Activated T-cell treated with anti-CD3 and anti-CD28 coated beads, Interleukin-2, amount 50 U/mL, for 24 hours (primary cell): ENCODE measurements around the gene ANKMY1.
A peak's percentile ranks its signal among the peaks of the same experiment; 100 is the strongest.
"Not testable (repeated sequence)": the region's sequence is repeated elsewhere in the genome, so short reads cannot be mapped to it uniquely, and the experiment has no call there.

Experiments
- DNase-seq: peaks from one replicate; pipeline ENCODE4 v3.0.0-alpha.2; 2020
- H3K27ac Mint-ChIP-seq: 2 replicates; pipeline ENCODE4 v1.8.0; 2020; ENCODE audit warnings: mild to moderate bottlenecking, mixed read lengths
- H3K27me3 Mint-ChIP-seq: 2 replicates; pipeline ENCODE4 v1.8.0; 2020; ENCODE audit warnings: mixed read lengths
- H3K36me3 Mint-ChIP-seq: 2 replicates; pipeline ENCODE4 v1.8.0; 2020; ENCODE audit warnings: low read depth, mixed read lengths
- H3K4me1 Mint-ChIP-seq: 2 replicates; pipeline ENCODE4 v1.8.0; 2020; ENCODE audit warnings: low read depth, mixed read lengths
- H3K4me3 Mint-ChIP-seq: 2 replicates; pipeline ENCODE4 v1.8.0; 2020; ENCODE audit warnings: mild to moderate bottlenecking, moderate library complexity, mixed read lengths
- H3K9me3 Mint-ChIP-seq: 2 replicates; pipeline ENCODE4 v1.8.0; 2020; ENCODE audit warnings: mixed read lengths

The ANKMY1 gene

DNA sequence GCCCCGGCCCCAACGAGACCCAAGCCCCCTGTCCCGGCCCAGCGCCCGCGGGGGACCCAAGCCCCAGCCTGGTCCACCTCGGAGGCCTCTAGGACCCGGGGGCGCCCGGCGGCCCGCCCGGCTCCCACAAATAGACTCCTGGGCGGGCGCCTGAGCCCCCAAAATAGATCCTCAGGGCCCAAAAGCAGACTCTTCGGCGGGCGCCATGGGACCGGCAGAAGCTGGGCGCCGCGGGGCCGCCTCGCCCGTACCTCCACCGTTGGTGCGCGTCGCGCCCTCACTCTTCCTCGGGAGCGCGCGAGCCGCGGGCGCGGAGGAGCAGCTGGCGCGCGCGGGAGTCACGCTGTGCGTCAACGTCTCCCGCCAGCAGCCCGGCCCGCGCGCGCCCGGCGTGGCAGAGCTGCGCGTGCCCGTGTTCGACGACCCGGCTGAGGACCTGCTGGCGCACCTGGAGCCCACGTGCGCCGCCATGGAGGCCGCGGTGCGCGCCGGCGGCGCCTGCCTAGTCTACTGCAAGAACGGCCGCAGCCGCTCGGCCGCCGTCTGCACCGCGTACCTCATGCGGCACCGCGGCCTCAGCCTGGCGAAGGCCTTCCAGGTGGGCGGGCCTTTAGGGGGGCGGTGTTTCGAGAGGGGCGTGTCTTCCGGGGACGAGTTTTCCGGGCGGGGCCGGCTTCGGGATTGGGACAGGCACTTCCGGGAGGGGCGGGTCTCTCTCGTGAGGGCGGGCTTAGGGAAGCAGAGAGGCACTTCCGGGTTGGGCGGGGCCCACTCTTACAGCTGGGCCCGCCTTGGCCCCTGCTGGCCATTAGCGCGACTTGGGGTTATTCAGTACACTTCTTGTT, 2.9 kb upstream of the ANKMY1 start:
- Mint-ChIP-seq H3K4me3 (peak overlapping the region; percentile 82), H3K4me1 (peaks cover 78% of the 10 kb centered on the region), H3K27me3 (no peaks in the 10 kb centered on the region), H3K36me3 (peaks cover 79% of the 10 kb centered on the region), H3K27ac (peak overlapping the region; percentile 95), H3K9me3 (no peaks in the 10 kb centered on the region)
- DNase-seq = peak; percentile 100

DNA sequence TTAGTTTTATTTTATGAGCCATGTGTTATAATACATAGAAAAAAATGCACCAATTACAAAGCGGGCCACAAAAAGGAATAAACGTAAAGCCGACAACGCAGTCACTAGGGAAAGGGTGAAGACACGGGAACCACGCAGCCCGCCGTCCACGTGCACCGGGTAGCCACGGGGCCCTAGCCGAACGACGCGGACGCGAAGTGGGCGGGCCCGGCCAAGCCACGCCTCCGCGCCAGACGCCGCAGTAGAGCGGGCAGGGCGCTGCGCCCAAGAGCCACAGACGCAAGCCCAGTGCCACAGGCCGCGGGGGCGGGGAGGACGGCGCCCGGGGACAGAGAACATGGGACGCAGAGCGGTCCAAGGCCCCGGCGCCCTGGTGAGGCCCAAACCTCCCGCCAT, 2.3 kb upstream of the ANKMY1 start, which contains the start of gene DUSP28:
Gene DUSP28, plus strand, starts transcription at position 274 of the 396 bp plus-strand sequence. CDS start 328 bp downstream, outside the sequence.
- Mint-ChIP-seq H3K4me3 (peak within 1 kb of the TSS; percentile 82), H3K36me3 (peaks cover 77% of the 10 kb centered on the region), H3K27ac (peak within 1 kb of the TSS; percentile 95), H3K27me3 (no peaks in the 10 kb centered on the region), H3K9me3 (no peaks in the 10 kb centered on the region), H3K4me1 (peaks cover 76% of the 10 kb centered on the region)
- DNase-seq = peak; percentile 95

DNA sequence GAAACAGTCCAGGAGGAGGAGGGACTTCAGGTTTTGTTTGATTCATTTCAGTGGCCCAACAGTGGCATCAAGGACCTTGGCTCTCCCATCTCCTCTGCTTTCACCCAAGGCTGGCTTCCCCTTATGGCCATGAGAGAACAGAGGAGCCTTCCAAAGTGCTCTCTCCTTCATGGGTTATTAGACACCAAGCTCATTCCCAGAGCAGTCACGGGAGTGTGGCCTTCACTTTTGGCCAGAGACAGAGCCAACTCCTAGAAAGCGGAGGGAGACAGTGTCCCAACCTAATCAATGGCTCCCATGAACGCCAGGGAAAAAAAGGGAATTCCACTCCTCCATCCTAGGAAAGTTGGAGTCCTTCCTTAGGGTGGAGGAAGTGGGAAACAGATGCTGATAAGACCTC, 1.5 kb upstream of the ANKMY1 start:
- peak overlapping the region; percentile 82 for H3K4me3 Mint-ChIP-seq
- H3K9me3 Mint-ChIP-seq = no peaks in the 10 kb centered on the region
- no peaks in the 10 kb centered on the region for H3K27me3 Mint-ChIP-seq
- peak overlapping the region; percentile 95 for H3K27ac Mint-ChIP-seq
- peaks cover 77% of the 10 kb centered on the region for H3K36me3 Mint-ChIP-seq
- peaks cover 68% of the 10 kb centered on the region for H3K4me1 Mint-ChIP-seq
- DNase-seq = peak; percentile 40

DNA sequence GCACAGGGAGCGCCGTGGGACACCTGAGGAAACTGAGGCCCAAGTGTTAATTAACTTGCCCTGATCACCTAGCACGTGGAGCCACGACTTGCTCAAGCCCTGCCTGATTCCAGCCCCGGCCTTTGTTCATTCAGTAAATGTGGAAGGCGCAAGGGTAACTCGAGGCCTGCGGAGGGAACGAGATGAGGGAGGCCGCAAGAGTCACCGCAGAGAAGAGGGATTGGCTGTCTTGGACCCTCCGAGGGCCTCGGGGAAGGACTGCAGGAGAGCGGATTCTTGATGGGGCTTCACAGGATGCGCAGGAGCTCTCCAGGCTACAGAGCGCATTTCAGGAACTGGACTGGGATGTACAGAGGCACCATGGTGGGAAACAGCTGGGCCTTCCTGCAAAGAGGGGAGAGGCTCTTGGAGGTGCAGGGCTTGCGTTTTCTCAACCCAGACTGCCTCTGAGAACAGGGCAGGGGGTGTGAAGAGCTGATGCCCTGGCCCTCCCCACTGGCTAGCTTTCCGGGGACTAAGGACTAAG, 511 bp upstream of the ANKMY1 start:
- H3K4me3 Mint-ChIP-seq = peak overlapping the region; percentile 82
- peaks cover 76% of the 10 kb centered on the region for H3K36me3 Mint-ChIP-seq
- no peaks in the 10 kb centered on the region for H3K9me3 Mint-ChIP-seq
- no peak for DNase-seq
- H3K27me3 Mint-ChIP-seq = no peaks in the 10 kb centered on the region
- peak overlapping the region; percentile 95 for H3K27ac Mint-ChIP-seq
- H3K4me1 Mint-ChIP-seq = peaks cover 59% of the 10 kb centered on the region

DNA sequence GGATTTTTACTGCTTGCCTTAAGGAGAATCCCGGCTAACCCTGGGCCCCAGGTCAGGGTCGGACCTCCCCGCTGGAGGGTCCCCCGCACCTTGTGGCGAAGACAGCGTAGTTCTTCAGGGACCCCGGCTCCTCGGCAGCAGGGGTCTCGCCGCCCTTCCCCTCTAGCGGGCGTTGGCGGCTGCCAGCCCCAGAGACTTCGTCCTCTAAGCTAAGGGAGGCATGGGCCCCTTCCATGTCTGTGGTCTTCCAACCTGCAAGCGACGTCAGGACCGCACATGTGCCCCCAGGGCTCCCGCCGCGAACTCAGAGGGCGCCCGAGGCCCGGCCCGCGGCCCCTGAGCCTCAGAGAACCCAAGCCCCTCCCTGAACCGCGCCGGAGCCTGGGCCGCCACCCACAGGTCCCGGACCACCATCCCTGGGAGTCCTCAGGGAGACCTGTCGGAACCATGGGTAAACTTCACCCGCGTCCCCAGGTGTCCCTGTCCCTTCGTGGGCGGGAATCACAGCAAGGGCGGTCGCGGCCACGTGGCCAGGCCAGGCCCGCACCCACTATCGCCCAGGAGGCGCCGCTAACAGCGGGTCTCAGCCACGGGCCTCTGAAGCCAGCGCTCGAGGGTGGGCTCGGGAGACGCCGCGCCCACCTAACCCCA, 562 bp downstream of the ANKMY1 start:
- no peaks in the 10 kb centered on the region for H3K27me3 Mint-ChIP-seq
- no peak for DNase-seq
- peak overlapping the region; percentile 55 for H3K4me3 Mint-ChIP-seq
- peaks cover 76% of the 10 kb centered on the region for H3K36me3 Mint-ChIP-seq
- no peaks in the 10 kb centered on the region for H3K9me3 Mint-ChIP-seq
- no peak overlapping the region for H3K27ac Mint-ChIP-seq
- H3K4me1 Mint-ChIP-seq = peaks cover 48% of the 10 kb centered on the region

DNA sequence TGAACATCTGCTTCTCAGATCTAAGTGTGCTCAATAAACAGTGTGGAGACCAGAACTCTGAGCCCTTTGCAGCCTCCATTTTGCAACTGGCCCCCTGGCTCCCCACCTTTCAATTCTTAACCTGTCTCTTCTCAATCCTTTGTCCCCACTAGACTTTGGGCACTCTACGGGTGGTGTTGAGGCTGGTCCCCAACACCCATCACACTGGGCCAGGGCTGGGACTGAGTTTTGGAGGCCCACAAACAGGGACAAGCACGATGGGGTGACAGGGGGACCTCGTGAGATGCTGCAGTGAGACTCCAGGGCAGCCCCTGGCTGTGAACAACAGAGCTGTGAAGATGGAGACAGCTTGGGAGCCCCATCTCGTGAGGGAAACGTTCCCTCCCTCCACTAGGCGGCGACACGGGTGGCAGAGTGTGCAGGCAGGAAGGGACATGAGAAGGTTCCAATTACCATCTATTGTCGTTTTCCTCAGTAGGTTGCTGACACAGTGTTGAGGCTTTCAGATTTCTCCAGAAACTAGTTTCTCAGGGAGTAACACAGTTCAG, 1.2 kb downstream of the ANKMY1 start:
- Mint-ChIP-seq H3K9me3 (no peaks in the 10 kb centered on the region), H3K36me3 (peaks cover 76% of the 10 kb centered on the region), H3K4me3 (peak overlapping the region; percentile 55), H3K27ac (peak overlapping the region; percentile 71), H3K27me3 (no peaks in the 10 kb centered on the region), H3K4me1 (peaks cover 45% of the 10 kb centered on the region)
- peak; percentile 77 for DNase-seq

DNA sequence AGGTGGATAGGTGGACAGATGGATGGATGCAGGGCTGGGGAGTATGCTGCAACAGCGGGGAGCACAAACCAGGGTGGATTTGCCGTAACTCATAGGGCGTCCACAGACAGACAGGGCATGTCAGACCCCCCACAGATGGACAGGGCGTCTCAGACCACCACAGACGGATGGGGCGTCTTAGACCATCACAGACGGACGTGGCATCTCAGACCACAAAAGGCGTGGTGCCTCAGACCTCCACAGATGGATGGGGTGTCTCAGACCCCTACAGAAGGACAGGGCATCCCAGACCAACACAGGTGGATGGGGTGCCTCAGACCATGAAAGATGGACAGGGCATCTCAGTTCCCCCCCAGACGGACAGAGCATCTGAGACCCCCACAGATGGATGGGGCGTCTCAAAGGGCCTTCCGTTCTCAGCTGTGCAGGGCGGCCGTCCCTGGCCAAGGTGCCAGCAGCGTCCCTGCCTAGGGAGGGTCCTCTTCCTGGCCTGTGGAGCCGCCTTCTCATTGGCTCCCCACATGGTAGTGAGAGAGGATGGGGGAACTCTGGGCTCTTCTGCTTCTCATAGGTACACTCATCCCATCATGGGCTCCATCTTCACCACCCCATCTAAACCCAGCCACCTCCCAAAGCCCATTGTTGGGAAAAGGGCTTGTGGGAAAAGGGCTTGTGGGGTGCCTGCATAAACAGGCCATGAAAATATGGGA, 2.1 kb downstream of the ANKMY1 start:
- H3K36me3 Mint-ChIP-seq = peaks cover 79% of the 10 kb centered on the region

DNA sequence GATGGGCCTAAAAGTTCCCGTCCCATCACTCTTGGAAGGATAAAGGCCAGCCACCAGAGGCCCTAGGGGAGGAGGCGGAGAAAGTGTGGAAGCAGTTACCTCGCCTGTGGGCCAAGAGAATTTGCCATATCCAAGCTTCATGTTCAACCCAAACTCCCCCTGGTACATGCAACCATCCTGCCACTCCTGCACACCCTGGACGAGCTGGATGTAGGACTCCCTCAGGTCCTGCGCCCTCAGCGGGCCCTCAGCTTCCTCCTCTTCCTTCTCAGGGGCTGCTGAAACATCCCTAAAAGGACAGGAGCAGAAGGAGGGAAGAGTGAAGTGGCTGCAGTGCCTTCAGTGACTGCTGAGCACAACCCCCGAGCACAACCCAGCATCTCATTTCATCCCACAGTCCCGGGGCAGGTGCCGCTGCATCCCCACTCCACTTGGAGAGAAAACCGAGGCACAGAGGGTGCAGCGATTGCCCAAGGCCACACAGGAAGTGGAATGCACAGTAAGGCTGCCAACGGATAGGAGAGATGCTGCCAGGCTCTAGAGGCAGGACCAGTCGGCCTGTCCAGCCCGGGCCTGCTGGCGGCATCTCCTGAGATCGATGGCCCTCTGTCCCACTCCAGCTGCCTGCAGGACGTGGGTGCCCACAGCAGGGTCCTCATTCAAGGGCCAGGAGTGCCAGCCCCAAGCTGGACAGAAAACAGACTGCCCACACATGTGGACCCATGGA, 2.9 kb downstream of the ANKMY1 start:
- peaks cover 85% of the 10 kb centered on the region for H3K36me3 Mint-ChIP-seq

More for the DNA sequence above, 2.1 kb downstream of the ANKMY1 start:
- Mint-ChIP-seq H3K27ac (no peak overlapping the region), H3K9me3 (peaks cover 4% of the 10 kb centered on the region), H3K4me1 (peaks cover 40% of the 10 kb centered on the region), H3K4me3 (no peak overlapping the region), H3K27me3 (no peaks in the 10 kb centered on the region)
- no peak for DNase-seq

DNA sequence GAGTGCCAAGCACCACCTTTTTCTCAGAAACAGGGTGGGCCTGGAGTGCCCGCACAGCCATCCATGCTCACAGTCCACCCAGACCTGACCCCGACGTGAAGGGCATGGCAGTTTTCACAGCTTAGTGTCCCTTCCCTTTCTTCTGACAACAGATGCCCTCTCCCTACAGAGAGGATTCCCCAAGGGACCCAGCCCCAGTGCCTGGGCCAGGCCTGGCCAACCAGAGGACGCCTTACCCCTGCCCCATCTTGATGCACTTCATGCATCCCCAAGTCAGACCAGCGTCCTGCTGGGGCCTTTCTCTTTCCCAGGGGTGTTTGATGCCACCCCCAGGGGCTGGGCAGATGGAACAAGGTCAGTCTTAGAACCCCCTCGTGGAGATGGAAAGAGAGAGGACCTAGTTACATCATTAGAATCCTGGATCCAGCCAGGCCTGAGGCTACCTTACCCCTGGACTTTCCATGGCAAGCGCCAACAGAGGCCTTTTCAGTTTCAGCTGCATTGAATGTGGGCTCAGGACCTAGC, 3.8 kb downstream of the ANKMY1 start:
- H3K36me3 Mint-ChIP-seq = peaks cover 78% of the 10 kb centered on the region
- H3K27ac Mint-ChIP-seq = no peak overlapping the region

More for the DNA sequence above, 2.9 kb downstream of the ANKMY1 start:
- H3K4me1 Mint-ChIP-seq = peaks cover 39% of the 10 kb centered on the region
- no peak for DNase-seq
- H3K4me3 Mint-ChIP-seq = no peak overlapping the region
- no peak overlapping the region for H3K27ac Mint-ChIP-seq
- H3K27me3 Mint-ChIP-seq = no peaks in the 10 kb centered on the region
- H3K9me3 Mint-ChIP-seq = peaks cover 5% of the 10 kb centered on the region

DNA sequence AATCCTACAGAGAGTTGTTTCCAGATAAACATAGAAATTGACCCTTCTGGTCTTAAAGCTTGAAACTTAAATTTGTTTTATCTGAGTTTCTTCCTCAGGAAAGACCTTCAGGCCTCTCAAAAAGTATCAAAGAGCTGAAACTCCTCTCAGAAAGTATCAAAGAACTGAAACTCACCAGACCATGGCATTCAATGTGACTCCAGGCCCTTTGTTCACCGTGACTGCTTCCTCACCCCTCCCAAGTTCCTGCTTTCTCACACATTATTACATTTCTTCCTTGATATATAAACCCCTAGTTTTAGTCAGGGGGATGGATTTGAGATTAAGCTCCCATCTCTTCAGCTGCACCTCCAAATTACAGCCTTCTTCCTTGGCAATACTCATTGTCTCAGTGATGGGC, 6.0 kb downstream of the ANKMY1 start:
- H3K9me3 Mint-ChIP-seq = peaks cover 5% of the 10 kb centered on the region

More for the DNA sequence above, 3.8 kb downstream of the ANKMY1 start:
- no peak for DNase-seq
- peaks cover 30% of the 10 kb centered on the region for H3K4me1 Mint-ChIP-seq
- no peaks in the 10 kb centered on the region for H3K27me3 Mint-ChIP-seq
- H3K4me3 Mint-ChIP-seq = no peak overlapping the region
- peaks cover 5% of the 10 kb centered on the region for H3K9me3 Mint-ChIP-seq

DNA sequence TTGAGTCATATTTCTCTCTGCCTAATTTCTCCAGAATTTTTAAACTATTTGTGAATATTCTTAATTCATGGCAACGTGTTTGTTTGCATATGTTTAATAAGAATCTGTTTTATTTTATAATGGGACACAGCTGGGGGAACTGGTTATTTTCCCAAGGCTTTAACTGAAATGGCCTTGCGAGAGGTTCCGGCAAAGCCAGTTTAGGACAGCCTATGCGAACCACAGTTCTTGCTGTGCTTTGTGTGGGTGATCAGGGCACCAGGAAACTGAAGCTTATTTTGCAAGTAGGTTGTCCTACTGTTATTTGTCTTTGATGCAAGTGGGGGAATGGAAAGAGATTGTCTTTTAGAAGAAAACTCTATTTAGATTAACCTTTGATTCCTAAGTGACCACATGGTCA, 6.5 kb downstream of the ANKMY1 start:
- H3K9me3 Mint-ChIP-seq = peaks cover 5% of the 10 kb centered on the region
- no peak for DNase-seq
- no peak overlapping the region for H3K4me3 Mint-ChIP-seq
- H3K27me3 Mint-ChIP-seq = no peaks in the 10 kb centered on the region
- H3K36me3 Mint-ChIP-seq = peaks cover 71% of the 10 kb centered on the region
- H3K27ac Mint-ChIP-seq = no peak overlapping the region
- H3K4me1 Mint-ChIP-seq = peaks cover 13% of the 10 kb centered on the region

More for the DNA sequence above, 6.0 kb downstream of the ANKMY1 start:
- Mint-ChIP-seq H3K27ac (no peak overlapping the region), H3K4me3 (no peak overlapping the region), H3K36me3 (peaks cover 74% of the 10 kb centered on the region), H3K4me1 (peaks cover 18% of the 10 kb centered on the region), H3K27me3 (no peaks in the 10 kb centered on the region)
- no peak for DNase-seq

DNA sequence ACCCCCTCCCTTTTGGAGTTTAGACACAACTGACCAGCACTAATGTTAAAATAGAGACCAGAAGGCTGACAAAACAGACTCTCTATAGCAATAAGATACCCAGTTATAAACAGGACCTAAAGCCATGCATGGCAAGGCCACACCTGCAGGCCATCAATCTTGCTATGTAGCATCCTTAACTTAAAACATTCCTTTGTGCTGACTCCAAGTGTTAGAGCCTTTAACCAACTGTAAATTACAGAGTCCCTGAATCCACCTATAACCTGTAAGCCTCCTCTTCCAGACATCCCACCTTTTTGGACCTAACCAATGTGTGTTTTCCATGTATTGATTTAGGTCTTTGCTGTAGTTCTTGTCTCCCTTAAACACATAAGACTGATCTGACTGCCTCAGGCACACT, 17.9 kb downstream of the ANKMY1 start:
- no peaks in the 10 kb centered on the region for H3K27me3 Mint-ChIP-seq
- no peak overlapping the region for H3K4me3 Mint-ChIP-seq
- no peak for DNase-seq
- peaks cover 8% of the 10 kb centered on the region for H3K4me1 Mint-ChIP-seq
- H3K9me3 Mint-ChIP-seq = no peaks in the 10 kb centered on the region
- peaks cover 67% of the 10 kb centered on the region for H3K36me3 Mint-ChIP-seq
- H3K27ac Mint-ChIP-seq = no peak overlapping the region

DNA sequence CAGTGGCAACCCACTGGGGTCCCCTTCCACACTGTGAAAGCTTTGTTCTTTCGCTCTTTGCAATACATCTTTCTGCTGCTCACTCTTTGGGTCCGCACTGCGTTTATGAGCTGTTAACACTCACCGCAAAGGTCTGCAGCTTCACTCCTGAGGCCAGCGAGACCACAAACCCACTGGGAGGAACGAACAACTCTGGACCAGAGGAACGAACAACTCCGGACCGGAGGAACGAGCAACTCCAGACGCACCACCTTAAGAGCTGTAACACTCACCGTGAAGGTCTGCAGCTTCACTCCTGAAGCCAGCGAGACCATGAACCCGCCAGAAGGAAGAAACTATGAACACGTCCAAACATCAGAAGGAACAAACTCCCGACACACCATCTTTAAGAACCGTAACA, 18.7 kb downstream of the ANKMY1 start:
- not testable (repeated sequence) for H3K4me1 Mint-ChIP-seq, DNase-seq, H3K27ac Mint-ChIP-seq, H3K9me3 Mint-ChIP-seq, H3K4me3 Mint-ChIP-seq, H3K27me3 Mint-ChIP-seq
- peaks cover 71% of the 10 kb centered on the region for H3K36me3 Mint-ChIP-seq
